IMR-90 (cell line): ENCODE results near the gene SLC15A2. TPM values are rescaled to one million over a fixed set of nuclear protein-coding genes. Genes with fewer than 3 reads are reported as not detected.
A peak's percentile ranks its signal among the peaks of the same experiment; 100 is the strongest.

Experiments
- ATAC-seq: fragments of 200-7000 bp; cut with Tn5 transposase; 2 replicates; pipeline ENCODE4 v1.9.1; 2020; ENCODE audit warnings: low read depth, mild to moderate bottlenecking, moderate library complexity
- BruUV-seq: library from RNA; stranded (reverse); fragments of 400-500 nt; replicated peaks from 2 replicates; lab custom pipeline; 2021; lab: Mats Ljungman, UMichigan
- CTCF ChIA-PET: fragments of 300-600 bp; formaldehyde crosslinking; extraction: SDS; loops from one replicate; lab custom pipeline; 2021; ENCODE audit warnings: antibody characterized with exemption; lab: Yijun Ruan, JAX
- POLR2A ChIA-PET: fragments of 300-600 bp; sonication (Branson Sonifier 250); formaldehyde crosslinking; loops from one replicate; lab custom pipeline; 2022; ENCODE audit warnings: antibody characterized with exemption; ENCODE audit not compliant: unreplicated experiment; lab: Charles Lee
- DNase-seq: peaks from one replicate; pipeline ENCODE4 v3.0.0; 2013
- H2AFZ ChIP-seq: replicated peaks from 2 replicates; pipeline ENCODE3; 2013; ENCODE audit warnings: low read length, mild to moderate bottlenecking; ENCODE audit not compliant: poor library complexity
- H2AK5ac ChIP-seq: 2 replicates; pipeline ENCODE4 v1.6.1; 2013; ENCODE audit warnings: low read depth, low read length, inconsistent platforms
- H2AK9ac ChIP-seq: replicated peaks from 2 replicates; pipeline ENCODE3; 2013; ENCODE audit warnings: mild to moderate bottlenecking, low read depth, low read length, moderate library complexity; ENCODE audit not compliant: poor library complexity
- H2BK120ac ChIP-seq: 2 replicates; pipeline ENCODE4 v1.6.1; 2013; ENCODE audit warnings: low read depth, low read length, inconsistent platforms
- H2BK15ac ChIP-seq: 3 replicates; pipeline ENCODE4 v1.6.1; 2013; ENCODE audit warnings: low read depth, low read length, inconsistent platforms
- H2BK20ac ChIP-seq: 2 replicates; pipeline ENCODE4 v1.6.1; 2013; ENCODE audit warnings: low read depth, mild to moderate bottlenecking, inconsistent platforms, low read length, moderate library complexity
- H2BK5ac ChIP-seq: 2 replicates; pipeline ENCODE4 v1.6.1; 2013; ENCODE audit warnings: mild to moderate bottlenecking, low read depth, low read length, inconsistent platforms; ENCODE audit not compliant: poor library complexity, severe bottlenecking
- H3K14ac ChIP-seq: replicated peaks from 2 replicates; pipeline ENCODE4 v1.6.1; 2013; ENCODE audit warnings: low read depth, low read length, inconsistent platforms
- H3K18ac ChIP-seq: 2 replicates; pipeline ENCODE4 v1.6.1; 2013; ENCODE audit warnings: low read depth, low read length, control low read depth
- H3K23ac ChIP-seq: 2 replicates; pipeline ENCODE4 v1.6.1; 2013; ENCODE audit warnings: low read depth, low read length, inconsistent platforms
- H3K27ac ChIP-seq: 2 replicates; pipeline ENCODE4 v1.5.1; 2013; ENCODE audit warnings: mild to moderate bottlenecking, control low read depth, low read length; ENCODE audit not compliant: insufficient read depth
- H3K27me3 ChIP-seq: 2 replicates; pipeline ENCODE4 v1.6.1; 2013; ENCODE audit warnings: low read length; ENCODE audit not compliant: control insufficient read depth, insufficient read depth
- H3K36me3 ChIP-seq: 2 replicates; pipeline ENCODE4 v1.6.1; 2013; ENCODE audit warnings: low read length, mixed read lengths; ENCODE audit not compliant: control insufficient read depth, insufficient read depth
- H3K4ac ChIP-seq: 2 replicates; pipeline ENCODE4 v1.6.1; 2013; ENCODE audit warnings: low read depth, low read length, inconsistent platforms
- H3K4me1 ChIP-seq: 2 replicates; pipeline ENCODE4 v1.6.1; 2013; ENCODE audit warnings: low read length, mixed read lengths; ENCODE audit not compliant: control insufficient read depth, insufficient read depth
- H3K4me2 ChIP-seq: 2 replicates; pipeline ENCODE4 v1.6.1; 2013; ENCODE audit warnings: low read depth, mild to moderate bottlenecking, control low read depth, low read length, moderate library complexity
- H3K4me3 ChIP-seq: 2 replicates; pipeline ENCODE4 v1.5.1; 2013; ENCODE audit warnings: low read depth, mild to moderate bottlenecking, control low read depth, low read length, moderate library complexity; ENCODE audit not compliant: insufficient read depth
- H3K56ac ChIP-seq: 2 replicates; pipeline ENCODE4 v1.6.1; 2013; ENCODE audit warnings: low read length, inconsistent platforms; ENCODE audit not compliant: insufficient read depth; ENCODE audit errors: extremely low read depth
- H3K79me1 ChIP-seq, 2 experiments: 2 replicates each; pipeline ENCODE4 v1.6.1; 2013; ENCODE audit warnings: low read length in 2 of 2, inconsistent platforms in 1 of 2, low read depth in 1 of 2
- H3K9ac ChIP-seq: 2 replicates; pipeline ENCODE4 v1.6.1; 2013; ENCODE audit warnings: low read depth, low read length, control low read depth
- H3K9me1 ChIP-seq: 2 replicates; pipeline ENCODE4 v1.6.1; 2013; ENCODE audit warnings: low read length, inconsistent platforms; ENCODE audit not compliant: insufficient read depth
- H3K9me3 ChIP-seq: 2 replicates; pipeline ENCODE4 v1.6.1; 2013; ENCODE audit warnings: low read length; ENCODE audit not compliant: control insufficient read depth, insufficient read depth
- H4K20me1 ChIP-seq: 2 replicates; pipeline ENCODE4 v1.6.1; 2013; ENCODE audit warnings: low read length, inconsistent platforms; ENCODE audit not compliant: insufficient read depth
- H4K5ac ChIP-seq: 2 replicates; pipeline ENCODE4 v1.6.1; 2013; ENCODE audit warnings: mild to moderate bottlenecking, low read depth, low read length, control low read depth
- H4K8ac ChIP-seq, 2 experiments: 2 replicates each; pipeline ENCODE4 v1.6.1; 2013; ENCODE audit warnings: low read depth in 2 of 2, low read length in 2 of 2, control low read depth in 1 of 2, inconsistent platforms in 1 of 2
- H4K91ac ChIP-seq: 2 replicates; pipeline ENCODE4 v1.6.1; 2013; ENCODE audit warnings: low read depth, low read length, inconsistent platforms; ENCODE audit not compliant: insufficient read depth
- BHLHE40 ChIP-seq: fragments of 150-350 bp; IDR thresholded peaks from 2 replicates; pipeline ENCODE4 v1.6.1; 2016; ENCODE audit warnings: mild to moderate bottlenecking, low read depth, low read length
- CEBPB ChIP-seq: IDR thresholded peaks from 2 replicates; pipeline ENCODE4 v1.6.1; 2012; ENCODE audit warnings: low read depth, low read length, improper control_type of control experiment
- CHD1 ChIP-seq: IDR thresholded peaks from 2 replicates; pipeline ENCODE4 v1.6.1; 2012; ENCODE audit warnings: low read depth, low read length, improper control_type of control experiment
- ELK1 ChIP-seq: fragments of 150-350 bp; IDR thresholded peaks from 2 replicates; pipeline ENCODE4 v1.6.1; 2016; ENCODE audit warnings: low read depth, mild to moderate bottlenecking, low read length, moderate library complexity, borderline replicate concordance
- FOS ChIP-seq: fragments of 150-350 bp; IDR thresholded peaks from 2 replicates; pipeline ENCODE4 v1.6.1; 2016; ENCODE audit warnings: low read depth, low read length
- MAFK ChIP-seq: IDR thresholded peaks from 2 replicates; pipeline ENCODE4 v1.6.1; 2012; ENCODE audit warnings: low read depth, low read length, improper control_type of control experiment
- MXI1 ChIP-seq: IDR thresholded peaks from 2 replicates; pipeline ENCODE4 v1.6.1; 2012; ENCODE audit warnings: low read depth, mild to moderate bottlenecking, low read length, moderate library complexity, borderline replicate concordance
- NFE2L2 ChIP-seq: fragments of 150-350 bp; IDR thresholded peaks from 2 replicates; pipeline ENCODE4 v1.6.1; 2016; ENCODE audit warnings: low read depth, mild to moderate bottlenecking, low read length
- RAD21 ChIP-seq: IDR thresholded peaks from 2 replicates; pipeline ENCODE4 v1.6.1; 2012; ENCODE audit warnings: low read length, improper control_type of control experiment
- RCOR1 ChIP-seq: IDR thresholded peaks from 2 replicates; pipeline ENCODE4 v1.6.1; 2012; ENCODE audit warnings: mild to moderate bottlenecking, low read length, improper control_type of control experiment; ENCODE audit not compliant: insufficient replicate concordance
- RFX5 ChIP-seq: IDR thresholded peaks from 2 replicates; pipeline ENCODE4 v1.8.0; 2012; ENCODE audit warnings: low read depth, mild to moderate bottlenecking, low read length, moderate library complexity
- SMC3 ChIP-seq: fragments of 150-350 bp; IDR thresholded peaks from 2 replicates; pipeline ENCODE4 v1.6.1; 2016; ENCODE audit warnings: low read depth, mild to moderate bottlenecking, antibody characterized with exemption, low read length, moderate library complexity
- USF2 ChIP-seq: fragments of 150-350 bp; IDR thresholded peaks from 2 replicates; pipeline ENCODE4 v1.6.1; 2017; ENCODE audit warnings: mild to moderate bottlenecking, antibody characterized with exemption, low read length, low read depth
- WGBS, 2 experiments: methylation state at CpG; one replicate each; pipeline versions ENCODE4 v1.1.5 to v1.1.7; 2013; ENCODE audit warnings: missing lambda C conversion rate in 2 of 2; ENCODE audit not compliant: insufficient read length in 1 of 2; ENCODE audit errors: extremely low coverage in 2 of 2; 5-methylcytosine and 5-hydroxymethylcytosine counted together
- dilution Hi-C: fragments of 300-500 bp; cut with HindIII; formaldehyde crosslinking; loops from one replicate; pipeline ENCODE4 v1.14.3; 2018; ENCODE audit warnings: low sequenced_read_pairs; ENCODE audit not compliant: unreplicated experiment
- in situ Hi-C: fragments of 300-500 bp; cut with MboI; formaldehyde crosslinking; loops from 3 replicates; pipeline ENCODE4 v1.14.3; 2019; ENCODE audit warnings: low sequenced_read_pairs, inconsistent platforms, mixed read lengths
- intact Hi-C: fragments of 100-400 bp; cut with micrococcal nuclease; formaldehyde crosslinking; loops from 2 replicates; pipeline ENCODE4 v1.10.0; 2022
- polyA plus RNA-seq, 3 experiments: library from polyadenylated mRNA; depleted of rRNA; stranded (reverse); fragments of >200 nt; gene quantifications; 2 replicates each; pipeline ENCODE4 v1.2.3, GENCODE V29; 2012; ENCODE audit warnings: low replicate concordance in 1 of 3
- total RNA-seq: library from RNA; depleted of rRNA; stranded (reverse); fragments of >200 nt; gene quantifications from 2 replicates; pipeline ENCODE4 v1.2.3, GENCODE V29; 2012
- TF ChIP-seq, protein P1 (sequence below): conservative IDR thresholded peaks from 2 replicates; pipeline ENCODE4 v1.5.1; 2012; ENCODE audit warnings: mild to moderate bottlenecking, low read depth, low read length, improper control_type of control experiment

The SLC15A2 gene
- total and polyA plus RNA-seq, 2 of the 4 experiments (the other 2 are of a cell fraction), result 0.18 to 0.31 TPM

GRCh38 chr3:121992601-121993560 lies 98.7 kb downstream of the SLC15A2 start:
- ATAC-seq (no peak), DNase-seq (no peak)
- Histone ChIP-seq H4K8ac (no peak overlapping the region), H2AFZ (peak overlapping the region; percentile 23), H3K4ac (no peak overlapping the region), H3K4me2 (no peak overlapping the region), H2BK120ac (no peak overlapping the region), H3K14ac (no peak overlapping the region), H3K9me1 (peaks cover 7% of the 10 kb centered on the region), H3K27me3 (no peaks in the 10 kb centered on the region; the same call in 1 of the 2 replicates), H3K27ac (no peak overlapping the region), H3K56ac (no peak overlapping the region), H2AK9ac (peak overlapping the region; percentile 63), H3K36me3 (no peaks in the 10 kb centered on the region), H3K9me3 (no peaks in the 10 kb centered on the region), H3K18ac (no peak overlapping the region), H2AK5ac (no peak overlapping the region), H3K4me1 (peaks cover 6% of the 10 kb centered on the region), H2BK5ac (no peak overlapping the region), H3K23ac (no peak overlapping the region), H2BK15ac (no peak overlapping the region), H3K79me1 (no peaks in the 10 kb centered on the region), H3K4me3 (no peak overlapping the region), H4K5ac (no peak overlapping the region), H3K9ac (no peak overlapping the region), H4K91ac (no peak overlapping the region), H4K20me1 (no peaks in the 10 kb centered on the region), H2BK20ac (no peak overlapping the region)
- dilution Hi-C loops (no loop called here), intact Hi-C loops (no loop called here), in situ Hi-C loops (no loop called here)
- no TSS peak for BruUV-seq
- ChIA-PET POLR2A (no interaction called here), CTCF (no interaction called here)
- 81% methylated on average over 6 of the region's 31 CpGs; no CpG with 5 or more reads in 1 of the 2 experiments for WGBS, 2 experiments
- no peak for TF ChIP-seq MXI1
- TF ChIP-seq NFE2L2, result no peak
- TF ChIP-seq, protein P1, sequence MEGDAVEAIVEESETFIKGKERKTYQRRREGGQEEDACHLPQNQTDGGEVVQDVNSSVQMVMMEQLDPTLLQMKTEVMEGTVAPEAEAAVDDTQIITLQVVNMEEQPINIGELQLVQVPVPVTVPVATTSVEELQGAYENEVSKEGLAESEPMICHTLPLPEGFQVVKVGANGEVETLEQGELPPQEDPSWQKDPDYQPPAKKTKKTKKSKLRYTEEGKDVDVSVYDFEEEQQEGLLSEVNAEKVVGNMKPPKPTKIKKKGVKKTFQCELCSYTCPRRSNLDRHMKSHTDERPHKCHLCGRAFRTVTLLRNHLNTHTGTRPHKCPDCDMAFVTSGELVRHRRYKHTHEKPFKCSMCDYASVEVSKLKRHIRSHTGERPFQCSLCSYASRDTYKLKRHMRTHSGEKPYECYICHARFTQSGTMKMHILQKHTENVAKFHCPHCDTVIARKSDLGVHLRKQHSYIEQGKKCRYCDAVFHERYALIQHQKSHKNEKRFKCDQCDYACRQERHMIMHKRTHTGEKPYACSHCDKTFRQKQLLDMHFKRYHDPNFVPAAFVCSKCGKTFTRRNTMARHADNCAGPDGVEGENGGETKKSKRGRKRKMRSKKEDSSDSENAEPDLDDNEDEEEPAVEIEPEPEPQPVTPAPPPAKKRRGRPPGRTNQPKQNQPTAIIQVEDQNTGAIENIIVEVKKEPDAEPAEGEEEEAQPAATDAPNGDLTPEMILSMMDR, result no peak
- no peak for TF ChIP-seq FOS
- TF ChIP-seq RAD21, result no peak
- no peak for TF ChIP-seq RCOR1
- TF ChIP-seq BHLHE40, result no peak
- TF ChIP-seq USF2, result no peak
- TF ChIP-seq MAFK, result no peak
- TF ChIP-seq RFX5, result no peak
- TF ChIP-seq ELK1, result no peak
- no peak for TF ChIP-seq CHD1
- TF ChIP-seq SMC3, result no peak
- no peak for TF ChIP-seq CEBPB
